GM21360 (cell line): ENCODE measurements around the gene SH3D21.

Experiments
- ATAC-seq: cut with Tn5 transposase; IDR thresholded peaks from one replicate; pipeline ENCODE4 v1.9.1; 2021; ENCODE audit warnings: mild to moderate bottlenecking, moderate library complexity; ENCODE audit not compliant: unreplicated experiment

The SH3D21 gene

GRCh38 chr1:36354486-36354885 lies 48.3 kb downstream of the SH3D21 start:
- ATAC-seq = no peak

DNA sequence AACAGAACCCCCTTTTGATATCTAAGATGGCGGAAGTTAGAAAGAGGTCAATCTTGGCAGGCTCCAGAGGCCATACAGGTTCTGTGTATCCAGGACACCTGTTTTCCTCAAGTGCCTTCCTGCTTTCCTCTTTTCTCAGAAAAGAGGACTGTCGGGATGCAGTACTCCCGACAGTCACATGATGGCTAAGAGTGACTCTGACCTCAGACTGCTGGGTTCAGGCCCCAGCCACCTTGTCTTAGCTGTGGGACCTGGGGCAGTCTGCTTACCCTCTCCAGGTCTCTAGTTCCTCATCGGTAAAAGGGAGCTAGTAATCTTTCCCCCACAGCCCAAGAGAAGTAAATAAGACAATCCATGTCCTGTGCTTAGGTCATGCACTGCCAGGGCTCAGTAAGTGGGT lies 49.6 kb downstream of the SH3D21 start:
- ATAC-seq = no peak

DNA sequence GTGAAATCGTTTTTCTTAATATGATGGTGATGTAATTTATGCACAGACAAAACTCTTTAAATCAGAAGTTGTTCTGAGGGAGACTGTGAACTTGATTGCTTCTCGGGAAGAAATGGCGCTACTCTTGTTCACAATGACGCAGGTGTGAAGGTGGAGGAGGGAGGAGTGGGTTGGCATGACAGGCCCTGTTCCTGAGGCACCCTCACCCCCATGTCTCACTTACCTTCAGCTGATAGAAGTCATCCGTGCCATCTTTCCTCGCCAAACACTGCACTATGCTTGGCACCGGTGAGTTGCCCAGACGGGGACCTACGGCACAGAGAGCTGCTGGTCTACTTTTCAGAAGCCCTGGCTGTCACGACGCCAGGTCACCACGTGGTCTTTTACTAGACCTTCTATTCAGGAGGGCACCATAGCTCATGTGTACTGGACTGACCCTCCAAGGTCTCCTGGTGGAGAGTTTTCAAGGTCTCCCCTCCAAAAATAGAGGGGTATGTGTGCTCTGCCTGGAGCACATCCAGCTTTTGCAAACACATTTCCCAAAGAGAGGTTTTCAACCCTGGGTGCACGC lies 52.4 kb downstream of the SH3D21 start:
- ATAC-seq = no peak

DNA sequence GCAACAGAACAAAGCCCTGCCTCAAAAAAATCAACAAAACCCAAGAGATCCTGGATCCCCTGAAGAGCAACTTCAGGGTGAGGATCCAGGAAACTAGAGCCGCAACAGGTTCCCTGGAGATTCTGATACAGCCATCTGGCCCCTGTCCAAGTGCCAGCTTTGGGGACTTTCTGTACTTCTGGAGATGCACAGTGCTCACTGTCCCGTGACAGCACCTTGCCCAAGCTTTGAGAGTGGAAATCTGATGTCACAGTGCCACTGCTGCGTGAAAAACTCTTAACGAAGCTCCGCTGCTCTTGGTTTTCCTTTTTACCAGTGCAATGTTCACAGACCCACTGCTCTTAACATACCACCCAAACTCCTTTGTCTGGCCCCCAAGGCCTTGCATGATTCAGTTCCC lies 53.2 kb downstream of the SH3D21 start:
- ATAC-seq = no peak

DNA sequence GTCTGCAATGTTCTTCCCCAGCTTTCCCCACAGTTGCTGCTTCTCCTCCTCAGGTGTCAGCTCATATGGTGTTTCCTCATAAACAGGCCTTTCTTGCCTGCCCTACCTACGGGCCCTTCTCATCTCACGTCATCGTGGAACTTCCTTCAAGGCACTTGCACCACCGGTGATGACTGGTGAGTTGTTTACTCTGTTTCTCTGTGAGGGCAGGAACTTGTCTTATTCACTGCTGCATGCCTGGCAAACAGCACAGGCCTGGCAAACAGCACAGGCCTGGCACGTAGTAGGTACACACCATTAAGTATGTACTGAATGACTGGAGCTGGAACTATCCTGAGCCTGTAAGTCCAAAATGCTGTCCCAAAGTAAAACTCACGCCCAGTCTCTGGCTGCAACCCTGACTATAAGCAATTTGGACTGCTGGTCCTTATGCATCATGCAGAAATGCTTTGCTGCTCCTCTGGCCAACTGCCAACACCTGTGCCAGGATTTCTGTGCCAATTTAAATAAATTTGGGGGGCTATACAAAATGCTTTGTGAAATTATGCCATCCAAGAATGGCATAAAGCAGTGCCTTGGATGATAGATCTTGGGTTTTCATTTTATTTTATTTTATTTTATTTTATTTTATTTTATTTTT lies 53.9 kb downstream of the SH3D21 start:
- no peak for ATAC-seq

GRCh38 chr1:36365381-36365780 lies 59.2 kb downstream of the SH3D21 start:
- ATAC-seq = no peak

DNA sequence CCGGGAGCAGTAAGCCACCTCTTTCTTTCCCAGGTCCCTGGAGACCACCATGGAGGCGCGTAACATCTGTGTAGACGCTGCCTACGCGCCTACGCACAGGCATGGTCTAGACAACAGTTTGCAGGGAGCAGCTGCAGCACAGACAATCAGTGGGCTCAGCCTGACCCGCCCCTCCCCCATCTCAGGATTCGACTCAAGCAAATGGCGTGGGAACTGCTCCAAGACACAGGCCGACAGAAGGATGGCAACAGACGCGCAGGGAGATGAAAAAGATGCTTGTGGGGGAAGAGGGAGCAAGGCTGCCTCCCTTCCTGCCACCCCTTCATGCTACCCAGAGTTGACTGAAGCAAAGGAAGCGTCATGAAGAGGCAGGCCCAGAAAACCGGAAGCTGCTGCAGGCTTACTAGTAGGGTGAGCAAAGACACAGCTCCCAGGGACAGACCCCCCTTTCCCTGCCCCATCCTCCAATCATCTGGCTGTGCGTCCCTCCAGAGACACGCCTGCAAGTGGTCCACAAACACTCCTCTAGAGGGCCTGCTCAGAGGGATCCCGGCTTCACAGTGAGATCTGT lies 60.0 kb downstream of the SH3D21 start:
- no peak for ATAC-seq

DNA sequence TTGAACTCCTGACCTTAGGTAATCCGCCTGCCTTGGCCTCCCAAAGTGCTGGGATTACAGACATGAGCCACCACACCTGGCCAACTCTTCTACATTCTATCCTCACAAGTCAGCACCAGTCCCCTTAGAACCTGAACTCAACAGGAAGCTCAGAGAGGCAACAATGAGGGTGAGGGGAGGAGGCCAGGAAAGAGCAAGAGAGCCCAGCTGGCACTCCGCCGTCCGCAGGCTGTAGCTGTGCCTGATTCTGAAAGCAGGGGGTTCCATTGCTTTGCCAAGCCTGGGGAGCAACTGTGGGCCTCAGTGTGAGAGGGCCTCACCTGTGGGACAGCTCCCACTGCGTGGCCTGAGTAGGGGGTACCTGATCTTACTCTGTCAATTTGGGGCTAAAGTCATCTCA lies 60.9 kb downstream of the SH3D21 start:
- no peak for ATAC-seq

GRCh38 chr1:36367798-36368197 lies 61.6 kb downstream of the SH3D21 start:
- no peak for ATAC-seq

- ATAC-seq = no peak
Measured at GRCh38 chr1:36369061-36369861, 63.1 kb downstream of the SH3D21 start.
